GM19099 (cell line): ENCODE data around the gene LRRC27.

Experiments used
- POLR2A ChIP-seq: IDR thresholded peaks from 3 replicates; pipeline ENCODE4 v1.6.1; 2011; ENCODE audit warnings: low read depth; ENCODE audit not compliant: insufficient read length; ENCODE audit errors: extremely low read depth

Gene LRRC27

DNA sequence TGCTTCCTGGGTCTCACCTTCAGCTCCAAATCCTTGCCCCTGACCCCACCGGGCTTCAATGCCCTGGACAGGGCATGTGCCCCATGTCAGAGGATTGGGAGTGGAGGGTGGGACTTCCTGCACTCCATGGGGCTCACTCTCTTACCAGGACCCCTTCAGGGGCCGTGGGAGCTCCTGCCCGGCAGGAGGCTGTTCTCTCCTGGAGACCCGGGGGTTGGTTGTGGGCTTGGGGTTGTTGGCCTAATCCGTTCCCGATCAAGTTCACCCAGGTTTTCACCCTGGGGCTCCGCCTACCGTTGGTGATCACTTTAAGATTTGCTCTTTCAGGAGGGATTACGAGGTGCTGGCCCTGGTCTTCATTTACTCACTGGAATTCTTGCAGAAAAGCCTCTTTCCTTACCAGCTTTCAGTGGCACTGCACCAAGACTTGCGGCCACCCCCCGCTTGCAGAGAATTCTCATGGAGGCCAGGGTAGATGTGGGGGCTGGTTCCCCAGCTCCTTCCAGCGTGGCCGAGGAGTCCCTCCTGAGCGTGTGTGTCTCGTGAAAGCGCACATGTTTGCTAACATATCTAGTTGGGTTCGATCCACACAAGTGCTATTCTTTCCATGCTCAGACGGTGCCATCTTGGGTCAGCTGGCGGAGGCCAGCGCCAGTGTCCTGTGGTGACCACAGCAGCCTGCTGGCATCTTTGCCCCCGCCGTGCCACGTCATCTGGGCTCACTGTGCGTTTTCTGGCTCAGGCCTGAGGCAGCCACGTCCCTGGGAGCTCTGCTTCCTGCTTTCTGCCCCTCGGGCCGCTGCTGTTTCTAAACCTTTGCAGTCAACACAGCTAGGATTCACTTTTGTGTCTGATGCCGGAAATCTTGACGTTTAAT, 80.6 kb downstream of the LRRC27 start:
- TF ChIP-seq POLR2A = no peak

DNA sequence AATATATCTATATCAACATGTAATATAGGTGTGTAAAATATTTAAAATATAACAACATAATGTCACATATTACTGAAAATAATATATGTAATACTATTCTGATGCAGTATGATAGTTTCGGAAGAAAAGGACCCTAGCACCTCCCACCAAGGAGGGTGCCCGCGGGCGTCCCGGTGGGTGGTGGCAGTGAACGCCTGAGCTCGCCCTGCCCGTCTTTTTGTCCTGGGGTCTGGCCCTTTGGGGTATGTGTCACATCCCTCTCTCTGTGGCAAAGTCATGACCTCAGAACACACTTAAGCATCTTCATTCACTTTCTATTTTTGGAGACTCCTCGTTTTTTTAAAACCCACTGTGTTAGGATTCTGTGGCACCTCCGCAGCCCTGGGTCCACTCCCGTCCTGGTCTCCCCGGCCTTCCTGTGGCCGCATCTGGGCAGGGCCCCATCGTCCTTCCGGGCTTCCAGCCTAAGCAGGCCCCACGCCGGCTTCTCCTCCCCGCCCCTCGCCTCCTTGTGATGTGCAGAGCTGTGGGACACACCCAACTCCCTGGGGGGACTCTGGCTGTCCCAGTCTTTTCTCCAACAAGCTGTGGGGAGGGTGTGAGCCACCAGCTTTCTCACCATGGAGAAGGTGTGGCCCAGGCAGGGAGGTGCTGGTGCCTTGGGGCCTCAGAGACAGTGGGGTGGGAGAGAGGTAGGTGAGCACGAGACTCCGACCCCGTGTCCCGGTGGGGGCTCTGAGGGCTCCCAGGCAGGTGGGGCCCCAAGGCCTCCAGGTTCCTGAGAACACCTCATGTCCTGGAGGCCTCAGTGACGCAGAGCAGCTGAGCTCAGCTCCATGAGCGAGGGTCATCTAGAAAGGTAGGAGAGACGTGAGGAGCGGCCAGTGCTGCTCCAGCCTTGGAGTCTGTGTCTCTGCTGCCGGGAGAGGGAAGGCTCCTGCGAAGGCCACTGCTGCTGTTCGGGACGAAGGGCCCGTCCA, 81.5 kb downstream of the LRRC27 start:
- TF ChIP-seq POLR2A = no peak

DNA sequence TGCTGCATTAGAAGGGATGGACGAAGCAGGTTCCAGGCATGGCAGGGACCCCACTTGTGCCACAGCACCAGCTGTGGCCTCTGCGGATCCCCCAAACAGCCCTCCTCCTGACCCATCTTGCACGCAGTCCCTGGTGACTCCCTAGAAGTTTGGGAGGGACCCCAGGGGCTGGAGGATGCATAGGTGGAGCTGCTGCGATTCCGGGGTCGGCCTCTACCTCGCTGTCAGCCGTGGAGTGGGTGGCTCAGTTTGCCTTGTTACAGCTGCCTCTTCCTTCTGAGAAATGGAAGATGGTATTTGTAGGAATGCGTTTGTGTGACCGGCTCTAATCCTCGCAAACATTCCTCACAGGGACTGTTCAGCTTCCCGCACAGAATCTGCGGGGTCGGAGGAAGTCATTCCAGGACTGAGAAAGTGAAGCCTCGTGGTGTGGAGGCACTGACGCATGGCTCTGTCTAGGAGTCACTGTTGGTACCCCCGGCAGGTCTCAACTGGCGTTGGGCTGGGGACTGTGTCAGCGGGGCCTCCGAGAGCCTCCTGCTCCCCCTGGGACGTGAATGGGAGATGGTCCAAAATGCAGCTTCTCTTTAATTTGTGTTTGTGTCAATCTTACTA, 82.5 kb downstream of the LRRC27 start:
- TF ChIP-seq POLR2A = no peak

DNA sequence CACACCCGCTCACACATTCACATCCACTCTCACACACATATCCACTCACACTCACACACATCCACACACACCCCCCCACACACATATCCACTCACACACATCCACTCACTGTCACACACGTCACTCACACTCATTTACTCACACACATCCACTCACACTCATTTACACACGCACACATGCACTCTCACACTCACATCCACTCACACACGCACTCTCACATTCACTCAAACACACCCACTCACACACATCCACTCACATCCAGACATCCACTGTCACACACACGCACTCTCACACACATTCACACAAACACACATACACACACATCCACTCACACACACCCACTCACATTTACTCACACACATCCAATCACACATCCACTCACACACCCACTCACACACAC, 83.3 kb downstream of the LRRC27 start:
- no peak for TF ChIP-seq POLR2A

DNA sequence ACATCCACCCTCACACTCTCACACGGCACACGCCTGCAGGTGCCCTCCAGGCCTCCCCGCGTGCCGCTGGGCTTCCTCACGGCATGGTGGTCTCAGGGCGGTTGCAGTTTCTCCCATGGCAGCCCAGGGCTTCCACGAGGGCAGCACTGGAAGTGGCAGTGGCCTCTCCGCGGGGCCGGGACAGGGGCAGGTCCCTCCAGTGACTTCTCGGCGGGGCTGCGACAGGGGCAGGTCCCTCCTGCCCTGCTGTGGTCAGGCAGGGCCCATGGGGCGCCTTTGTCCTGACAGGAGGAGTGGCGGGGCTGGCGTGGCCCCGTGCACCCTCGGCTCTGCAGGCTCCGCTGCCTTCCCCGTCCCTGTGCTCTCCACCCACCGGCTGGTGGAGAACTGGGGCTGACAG, 84.0 kb downstream of the LRRC27 start:
- TF ChIP-seq POLR2A = no peak

DNA sequence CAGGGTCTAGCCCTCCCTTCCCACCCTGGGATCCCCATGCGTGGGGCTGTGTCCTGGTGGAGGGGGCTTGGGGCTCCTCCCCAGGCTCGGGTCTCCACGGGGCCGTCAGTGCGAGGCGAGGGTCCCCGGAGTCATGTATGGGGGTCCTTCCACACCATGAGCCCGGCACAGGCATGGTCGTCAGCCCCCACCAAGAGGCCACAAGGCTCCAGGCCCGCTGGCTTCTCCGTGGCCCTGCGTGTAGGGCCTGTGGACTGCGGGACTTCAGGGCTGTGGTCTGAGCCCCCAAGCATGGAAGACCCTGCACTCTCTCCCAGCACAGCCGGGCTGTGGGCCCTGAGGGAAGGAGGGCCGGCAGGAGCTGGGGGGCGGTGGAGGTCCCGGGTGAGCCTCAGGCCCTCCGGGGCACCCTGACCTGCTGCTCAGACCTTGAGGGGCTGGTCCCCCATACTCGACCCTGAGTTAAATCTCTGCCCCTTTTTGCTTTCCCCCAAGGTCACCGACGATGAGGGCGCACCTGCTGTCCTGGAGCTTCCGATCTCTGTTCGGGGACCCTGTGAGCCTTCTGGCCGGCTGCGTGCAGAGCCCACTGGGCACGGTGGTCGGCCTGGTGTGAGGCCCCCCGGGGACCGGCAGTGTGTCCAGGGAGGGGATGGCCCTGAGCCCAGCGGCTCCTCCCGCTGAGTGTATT, 84.7 kb downstream of the LRRC27 start:
- no peak for TF ChIP-seq POLR2A

DNA sequence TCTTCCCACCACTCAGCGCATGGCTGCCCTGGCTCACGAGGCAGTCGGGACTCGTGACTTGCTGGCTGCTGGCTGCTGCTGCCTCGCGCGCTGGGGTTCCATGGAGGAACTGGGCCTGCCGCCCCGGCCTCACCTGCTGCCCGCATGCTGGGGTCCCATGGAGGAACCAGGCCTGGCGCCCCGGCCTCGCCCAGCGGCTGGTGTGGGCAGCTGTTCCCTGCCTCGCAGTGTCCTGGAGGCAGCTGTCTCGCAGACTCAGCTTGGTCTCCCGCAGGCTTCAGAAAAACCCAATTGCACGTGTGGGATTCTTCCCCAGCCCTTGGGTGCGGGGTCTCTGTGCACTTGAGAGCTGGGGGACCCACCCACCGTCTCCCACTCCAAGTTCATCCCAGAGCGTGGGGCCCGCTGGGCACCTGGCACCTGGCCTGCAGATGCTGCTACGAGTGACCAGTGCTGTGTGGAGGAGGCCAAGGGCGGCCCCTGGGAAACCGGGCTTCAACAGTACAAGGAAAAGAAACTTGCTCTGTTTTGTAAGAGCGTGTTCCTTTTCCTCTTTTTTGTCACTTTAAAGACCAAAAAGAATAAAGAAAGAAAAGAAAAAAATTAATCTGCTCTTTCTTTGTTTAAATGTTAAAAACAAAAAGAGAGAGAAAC, 85.4 kb downstream of the LRRC27 start:
- no peak for TF ChIP-seq POLR2A

DNA sequence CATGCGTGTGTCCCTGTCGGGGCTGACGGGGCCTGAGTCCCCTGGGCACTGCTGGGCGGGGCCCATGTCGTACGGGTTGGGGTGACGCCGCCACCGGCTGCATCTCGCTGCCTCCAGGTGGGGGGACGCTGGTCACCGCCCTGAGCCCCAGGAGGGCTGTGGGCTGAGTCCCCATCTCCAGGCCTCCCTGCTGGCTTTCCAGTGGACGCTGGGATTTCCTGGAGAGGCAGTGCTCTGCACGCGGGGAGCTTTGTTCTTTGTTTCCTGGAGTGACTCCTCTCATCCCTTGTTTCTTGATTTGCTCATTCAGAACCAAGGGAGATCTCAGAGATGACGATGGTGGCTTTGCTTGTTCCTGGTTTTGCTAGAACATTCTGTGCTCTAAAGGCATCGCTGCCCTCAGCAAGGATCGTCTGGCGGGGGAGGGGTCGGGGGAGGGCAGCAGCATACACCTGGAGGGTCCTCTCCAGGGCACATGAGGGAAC, 86.0 kb downstream of the LRRC27 start:
- no peak for TF ChIP-seq POLR2A

DNA sequence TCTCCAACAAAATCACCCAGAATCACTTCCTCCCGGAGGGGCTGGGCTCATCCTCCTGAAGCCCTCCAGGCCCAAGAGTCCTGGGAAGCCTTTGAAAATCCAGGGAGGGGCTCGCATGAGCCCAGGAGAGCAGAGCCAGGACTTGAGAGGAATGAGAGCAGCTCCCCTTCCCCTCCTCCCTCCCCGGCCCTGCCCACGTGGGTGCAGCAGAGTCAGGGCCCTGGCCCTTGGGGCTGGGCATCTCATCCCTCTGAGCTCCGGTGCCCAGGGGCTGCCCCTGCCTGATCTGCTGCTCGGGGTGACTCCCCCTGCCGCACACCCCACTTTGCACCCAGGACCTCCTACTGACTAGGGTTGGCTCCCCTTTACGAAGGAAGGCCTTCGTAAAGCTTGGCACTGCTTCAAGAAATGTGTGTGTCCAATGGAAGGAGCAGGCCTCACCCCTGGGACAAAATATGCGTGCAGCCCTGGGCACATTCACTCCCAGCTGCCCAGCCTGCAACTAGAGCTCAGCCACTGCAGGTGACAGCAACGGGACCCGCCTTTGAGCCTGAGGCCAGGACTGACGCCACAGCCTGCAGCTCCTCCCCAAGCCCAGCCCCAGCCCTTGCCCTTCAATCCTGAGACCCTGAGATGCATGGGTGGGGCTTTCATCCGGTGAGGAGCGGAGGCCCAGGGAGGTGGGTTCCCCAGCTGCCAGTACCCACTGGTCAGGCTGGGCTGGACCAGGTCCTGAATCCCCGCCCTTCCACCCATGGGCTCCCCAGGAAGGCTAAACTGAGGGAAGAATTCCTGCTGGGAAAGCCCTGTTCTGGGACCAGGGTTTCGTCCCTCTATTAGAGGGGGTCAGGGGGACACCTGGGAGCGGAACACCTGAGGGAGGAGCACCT, 86.8 kb downstream of the LRRC27 start:
- no peak for TF ChIP-seq POLR2A

DNA sequence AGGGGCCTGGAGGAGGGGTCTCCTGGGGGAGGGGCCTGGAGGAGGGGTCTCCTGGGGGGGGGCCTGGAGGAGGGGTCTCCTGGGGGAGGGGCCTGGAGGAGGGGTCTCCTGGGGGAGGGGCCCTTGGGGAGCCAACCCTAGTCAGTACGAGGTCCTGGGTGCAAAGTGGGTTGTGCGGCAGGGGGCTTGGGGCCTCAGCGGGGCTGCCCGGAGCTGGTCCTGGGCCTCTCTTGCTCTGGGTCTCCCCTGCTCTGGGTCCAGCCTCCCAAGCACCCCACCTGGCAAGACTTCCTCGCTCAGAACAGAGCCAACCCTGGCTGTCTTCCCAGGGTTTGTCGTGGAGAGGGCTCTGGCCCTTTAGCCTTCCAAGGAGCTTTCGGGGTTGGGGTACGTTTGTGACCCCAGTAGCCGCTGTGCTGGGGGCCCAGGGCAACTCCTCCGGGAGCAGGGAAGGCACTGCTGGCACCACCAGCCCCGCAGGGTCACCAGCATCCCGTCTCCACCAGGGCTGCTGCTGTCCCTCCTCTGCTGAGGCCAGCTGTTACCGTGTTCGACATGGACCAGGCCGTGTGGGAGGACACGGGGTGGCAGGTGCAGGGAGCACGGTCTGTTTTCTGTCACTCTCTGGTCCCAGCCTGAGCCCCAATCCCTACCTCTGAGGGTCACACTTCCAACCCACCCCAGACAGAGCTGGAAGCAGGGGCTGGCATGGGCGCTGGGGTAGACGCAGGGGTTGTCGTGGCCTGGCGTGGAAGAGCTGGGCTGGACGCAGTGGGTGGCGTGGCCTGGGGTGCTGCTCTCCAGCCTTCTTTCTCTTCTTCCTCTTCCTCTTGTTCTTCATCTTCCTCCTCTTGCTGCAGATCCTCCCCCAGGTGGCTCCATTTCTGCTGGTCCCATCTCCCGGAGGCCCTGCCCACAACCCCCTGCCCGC, 87.8 kb downstream of the LRRC27 start:
- no peak for TF ChIP-seq POLR2A

DNA sequence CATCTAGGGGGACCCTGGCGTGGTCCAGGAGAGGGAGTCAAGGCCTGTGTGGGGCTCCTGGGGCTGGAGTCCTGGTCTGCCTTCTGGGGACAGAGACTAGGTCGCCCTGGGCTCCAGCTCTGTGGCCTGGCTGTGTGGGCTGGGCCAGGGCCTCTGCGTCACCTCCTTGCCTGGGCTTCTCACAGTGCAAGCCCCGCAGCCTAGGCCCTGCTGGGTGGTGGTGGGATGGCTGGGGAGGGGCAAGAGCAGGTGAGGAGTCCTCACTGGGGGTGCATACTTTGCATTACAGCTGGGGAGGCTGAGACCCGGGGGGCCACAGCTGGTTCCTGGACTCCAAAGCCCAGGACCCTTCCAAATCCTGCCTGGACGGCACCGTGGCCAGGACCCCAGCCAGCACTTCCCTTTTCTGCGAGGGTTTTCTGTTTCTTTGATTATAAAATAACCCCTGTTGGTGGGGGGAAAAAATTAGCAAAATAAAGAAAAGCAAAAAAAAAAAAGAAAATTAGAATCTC, 88.5 kb downstream of the LRRC27 start:
- TF ChIP-seq POLR2A = no peak
